T47D (cell line): ENCODE results near the gene ROGDI.

Experiments used
- DNase-seq, 2 experiments: peaks; one replicate each; pipeline versions ENCODE4 v3.0.0 to v3.0.0-alpha.2; 2011 to 2012; ENCODE audit warnings: low read depth in 1 of 2, low spot score in 1 of 2
- JUND ChIP-seq: IDR thresholded peaks from 2 replicates; pipeline ENCODE4 v1.6.1; 2012; ENCODE audit warnings: low read depth
- in situ Hi-C: cut with HindIII; loops from 2 replicates; pipeline ENCODE4 v1.10.0; 2016; ENCODE audit warnings: low sequenced_read_pairs, low pct_unique_long_range_greater_than_20kb

Gene ROGDI

GRCh38 chr16:4783251-4783950 lies 19.0 kb downstream of the ROGDI start:
- in situ Hi-C loops, result no loop called here
- no peak for TF ChIP-seq JUND

GRCh38 chr16:4780235-4780634 lies 22.2 kb downstream of the ROGDI start:
- no peak for TF ChIP-seq JUND
- in situ Hi-C loops, result no loop called here
- no peak for DNase-seq

More at GRCh38 chr16:4783251-4783950, 19.0 kb downstream of the ROGDI start:
- no peak for DNase-seq

GRCh38 chr16:4778050-4778392 lies 24.4 kb downstream of the ROGDI start:
- in situ Hi-C loops, result no loop called here
- TF ChIP-seq JUND, result no peak
- no peak for DNase-seq

- TF ChIP-seq JUND, result no peak
- DNase-seq, result no peak
- in situ Hi-C loops, result no loop called here
These were observed 24.9 kb downstream of the ROGDI start for GRCh38 chr16:4777339-4778049.

- in situ Hi-C loops, result no loop called here
- no peak for DNase-seq
- no peak for TF ChIP-seq JUND
These were observed 26.2 kb downstream of the ROGDI start for GRCh38 chr16:4776141-4776705.

- no peak for TF ChIP-seq JUND
- in situ Hi-C loops, result no loop called here
- no peak for DNase-seq
These were observed 27.4 kb downstream of the ROGDI start for GRCh38 chr16:4775005-4775404.

GRCh38 chr16:4772351-4772750 lies 30.1 kb downstream of the ROGDI start:
- TF ChIP-seq JUND, result no peak
- in situ Hi-C loops, result no loop called here

GRCh38 chr16:4771646-4772045 lies 30.8 kb downstream of the ROGDI start:
- in situ Hi-C loops, result no loop called here
- no peak for TF ChIP-seq JUND
- no peak for DNase-seq

More at GRCh38 chr16:4772351-4772750, 30.1 kb downstream of the ROGDI start:
- no peak for DNase-seq

GRCh38 chr16:4769306-4769638 lies 33.2 kb downstream of the ROGDI start:
- TF ChIP-seq JUND, result no peak
- in situ Hi-C loops, result no loop called here
- DNase-seq, result peak in 1 of 2 experiments; percentile 17

- DNase-seq, result peak; percentile 90 to 98
- no peak for TF ChIP-seq JUND
- in situ Hi-C loops, result no loop called here
These were observed 33.7 kb downstream of the ROGDI start for GRCh38 chr16:4768549-4769305.

- DNase-seq, result no peak
- no peak for TF ChIP-seq JUND
- in situ Hi-C loops, result no loop called here
These were observed 34.4 kb downstream of the ROGDI start for GRCh38 chr16:4767872-4768548.

GRCh38 chr16:4766875-4767628 lies 35.4 kb downstream of the ROGDI start, which contains the start of gene ZNF500:
Gene ZNF500, minus strand, starts transcription at chr16:4767162. Its CDS starts 1,184 bp downstream, at chr16:4765978.
- peak; percentile 94 to 96 for DNase-seq
- in situ Hi-C loops, result no loop called here
- TF ChIP-seq JUND, result no peak
